Gastroesophageal sphincter (tissue), 3 donors: ENCODE results near the gene OCEL1.

Experiments
- EP300 ChIP-seq: sonication (generic); formaldehyde crosslinking; IDR thresholded peaks from one replicate; pipeline ENCODE4 v1.6.1; 2017; ENCODE audit warnings: antibody characterized with exemption, mild to moderate bottlenecking
- POLR2AphosphoS5 ChIP-seq: sonication (generic); formaldehyde crosslinking; IDR thresholded peaks from one replicate; pipeline ENCODE4 v1.6.1; 2017; ENCODE audit warnings: antibody characterized with exemption
- TF ChIP-seq, protein P1 (sequence below), 4 experiments: fragments of 200-600 bp in 2 of 4; fragments of 450-650 bp in 2 of 4; sonication (generic) in 1 of 4; IDR thresholded peaks; one replicate each; pipeline ENCODE4 v1.5.1; 2017 to 2019; ENCODE audit warnings: antibody characterized with exemption in 4 of 4, mild to moderate bottlenecking in 2 of 4, moderate library complexity in 2 of 4

DNA sequence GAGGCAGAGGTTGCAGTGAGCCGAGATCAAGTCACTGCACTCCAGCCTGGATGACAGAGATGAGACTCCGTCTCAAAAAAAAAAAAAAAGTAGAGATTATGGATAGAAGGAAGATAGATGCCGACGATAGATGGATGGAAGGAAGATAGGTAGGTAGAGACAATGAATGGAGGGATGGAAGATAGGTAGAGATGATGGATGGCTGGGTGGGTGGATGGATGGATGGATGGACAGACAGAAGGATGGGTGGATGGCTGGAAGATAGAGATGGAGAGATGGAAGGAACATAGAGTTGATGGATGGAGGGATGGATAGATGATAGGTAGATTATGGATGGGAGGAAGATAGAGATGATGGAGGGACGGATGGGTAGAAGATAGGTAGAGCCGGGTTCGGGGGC is 29.4 kb upstream of the OCEL1 start:
- TF ChIP-seq, protein P1, sequence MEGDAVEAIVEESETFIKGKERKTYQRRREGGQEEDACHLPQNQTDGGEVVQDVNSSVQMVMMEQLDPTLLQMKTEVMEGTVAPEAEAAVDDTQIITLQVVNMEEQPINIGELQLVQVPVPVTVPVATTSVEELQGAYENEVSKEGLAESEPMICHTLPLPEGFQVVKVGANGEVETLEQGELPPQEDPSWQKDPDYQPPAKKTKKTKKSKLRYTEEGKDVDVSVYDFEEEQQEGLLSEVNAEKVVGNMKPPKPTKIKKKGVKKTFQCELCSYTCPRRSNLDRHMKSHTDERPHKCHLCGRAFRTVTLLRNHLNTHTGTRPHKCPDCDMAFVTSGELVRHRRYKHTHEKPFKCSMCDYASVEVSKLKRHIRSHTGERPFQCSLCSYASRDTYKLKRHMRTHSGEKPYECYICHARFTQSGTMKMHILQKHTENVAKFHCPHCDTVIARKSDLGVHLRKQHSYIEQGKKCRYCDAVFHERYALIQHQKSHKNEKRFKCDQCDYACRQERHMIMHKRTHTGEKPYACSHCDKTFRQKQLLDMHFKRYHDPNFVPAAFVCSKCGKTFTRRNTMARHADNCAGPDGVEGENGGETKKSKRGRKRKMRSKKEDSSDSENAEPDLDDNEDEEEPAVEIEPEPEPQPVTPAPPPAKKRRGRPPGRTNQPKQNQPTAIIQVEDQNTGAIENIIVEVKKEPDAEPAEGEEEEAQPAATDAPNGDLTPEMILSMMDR (IDR thresholded peaks at IDR 0.05), result no peak
- no peak for TF ChIP-seq EP300
- no peak for TF ChIP-seq POLR2AphosphoS5
